Measurements from ENCODE around the gene GPR68. TPM values are rescaled to one million over a fixed set of nuclear protein-coding genes. Genes with fewer than 3 reads are reported as not detected.

GPR68 gene
- total RNA-seq, 2 donors from 2014 or later, result 0.26 TPM; not detected in 1

DNA sequence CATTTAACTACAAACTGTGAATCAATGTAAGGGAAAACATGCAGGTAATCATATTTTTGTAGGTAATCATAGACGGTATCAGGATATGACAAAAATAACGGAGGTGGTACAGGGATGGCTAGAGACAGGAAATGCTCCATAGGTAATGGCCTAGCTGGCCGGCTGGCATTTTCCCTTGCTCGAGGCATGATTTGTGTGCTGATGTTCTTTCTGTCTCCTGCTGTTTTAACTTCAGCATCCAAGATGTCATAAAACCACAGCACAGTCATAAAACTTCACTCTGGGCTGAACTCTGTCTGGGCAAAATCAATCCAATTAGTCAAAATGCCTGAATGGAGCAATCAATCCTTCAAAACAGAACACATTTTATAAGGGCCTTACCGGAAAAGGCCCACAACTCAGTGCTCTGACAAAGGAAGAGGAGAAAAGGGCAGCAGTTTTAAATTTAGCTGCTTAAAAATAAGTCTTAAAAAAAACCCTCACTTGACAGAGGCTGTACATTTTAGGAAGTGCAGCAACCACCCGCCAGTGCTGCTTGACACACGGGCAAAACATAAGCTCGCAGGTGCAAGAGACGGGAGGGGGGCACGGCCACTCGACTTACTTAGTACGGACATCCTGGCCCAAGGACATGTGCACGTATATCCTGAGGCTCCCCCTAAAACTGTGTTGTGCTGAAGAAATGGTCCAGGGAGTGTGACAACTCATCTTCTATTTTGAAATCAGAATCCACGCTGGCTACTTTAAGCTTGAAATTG lies 40.5 kb upstream of the GPR68 start:
- ATAC-seq (no peak), DNase-seq (no peak)
- TF ChIP-seq, protein P1, sequence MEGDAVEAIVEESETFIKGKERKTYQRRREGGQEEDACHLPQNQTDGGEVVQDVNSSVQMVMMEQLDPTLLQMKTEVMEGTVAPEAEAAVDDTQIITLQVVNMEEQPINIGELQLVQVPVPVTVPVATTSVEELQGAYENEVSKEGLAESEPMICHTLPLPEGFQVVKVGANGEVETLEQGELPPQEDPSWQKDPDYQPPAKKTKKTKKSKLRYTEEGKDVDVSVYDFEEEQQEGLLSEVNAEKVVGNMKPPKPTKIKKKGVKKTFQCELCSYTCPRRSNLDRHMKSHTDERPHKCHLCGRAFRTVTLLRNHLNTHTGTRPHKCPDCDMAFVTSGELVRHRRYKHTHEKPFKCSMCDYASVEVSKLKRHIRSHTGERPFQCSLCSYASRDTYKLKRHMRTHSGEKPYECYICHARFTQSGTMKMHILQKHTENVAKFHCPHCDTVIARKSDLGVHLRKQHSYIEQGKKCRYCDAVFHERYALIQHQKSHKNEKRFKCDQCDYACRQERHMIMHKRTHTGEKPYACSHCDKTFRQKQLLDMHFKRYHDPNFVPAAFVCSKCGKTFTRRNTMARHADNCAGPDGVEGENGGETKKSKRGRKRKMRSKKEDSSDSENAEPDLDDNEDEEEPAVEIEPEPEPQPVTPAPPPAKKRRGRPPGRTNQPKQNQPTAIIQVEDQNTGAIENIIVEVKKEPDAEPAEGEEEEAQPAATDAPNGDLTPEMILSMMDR (IDR thresholded peaks at IDR 0.05), result no peak
- no peak for TF ChIP-seq POLR2A (IDR thresholded peaks at IDR 0.05)
- intact Hi-C loops (cut with DNase I), result loop anchor here (10.0 kb wide), 1 partner anchor 380 kb away; no protein-coding TSS in a partner anchor
- Histone ChIP-seq H3K27me3 (no peaks in the 10 kb centered on the region), H3K4me1 (no peaks in the 10 kb centered on the region), H3K9me3 (no peaks in the 10 kb centered on the region), H3K4me3 (no peak overlapping the region), H3K36me3 (replicated peaks in 1 of 2; ENCODE audit: insufficient read depth in 1 of 2, low read depth in 2 of 2) (peaks cover 0 to 10% of the 10 kb centered on the region in 2 donors), H3K27ac (no peak overlapping the region)
- 83 to 90% methylated on average over 14 of the region's 14 CpGs for WGBS, 2 donors

DNA sequence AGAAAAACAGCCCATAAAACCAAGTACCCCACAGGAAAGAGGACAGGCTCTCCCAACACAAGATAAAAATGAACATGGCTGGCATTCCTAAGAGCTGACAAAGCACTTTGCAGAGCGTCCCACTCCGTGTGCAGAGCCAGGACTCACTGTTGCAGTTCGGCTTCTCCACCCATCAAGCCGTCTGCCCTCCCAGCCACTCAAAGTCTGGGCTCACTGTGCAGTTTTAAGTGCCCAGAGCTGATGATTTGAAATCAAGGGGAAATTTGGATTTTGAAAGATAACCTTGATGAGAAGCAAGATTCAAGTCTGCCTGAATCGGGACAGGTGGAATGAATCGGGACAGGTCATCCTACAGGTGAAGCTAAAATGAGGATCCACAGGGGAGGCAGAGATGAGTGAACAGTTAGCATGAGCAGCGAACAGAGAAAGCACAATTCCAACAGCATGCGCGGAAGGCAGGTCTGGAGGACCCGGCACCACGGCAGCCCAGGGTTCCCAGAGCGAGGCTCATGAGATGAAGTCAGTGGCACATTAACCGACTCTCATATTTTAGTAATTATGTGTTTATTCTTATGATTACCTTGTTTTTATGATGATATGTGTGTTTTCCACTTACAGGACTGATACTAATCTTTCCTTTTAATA lies 39.8 kb upstream of the GPR68 start:
- H3K4me3 ChIP-seq, result no peak overlapping the region
- H3K4me1 ChIP-seq, result no peaks in the 10 kb centered on the region
- H3K27me3 ChIP-seq, result no peaks in the 10 kb centered on the region
- TF ChIP-seq, protein P1 (IDR thresholded peaks at IDR 0.05), result no peak
- no peak for TF ChIP-seq POLR2A (IDR thresholded peaks at IDR 0.05)
- no peak for ATAC-seq
- no peaks in the 10 kb centered on the region for H3K9me3 ChIP-seq
- H3K36me3 ChIP-seq (replicated peaks in 1 of 2; ENCODE audit: insufficient read depth in 1 of 2, low read depth in 2 of 2), result peaks cover 0 to 10% of the 10 kb centered on the region in 2 donors
- intact Hi-C loops (cut with DNase I), result loop anchor here (10.0 kb wide), 1 partner anchor 379 kb away; no protein-coding TSS in a partner anchor
- DNase-seq, result no peak
- 92% methylated on average over 13 of the region's 13 CpGs for WGBS, 2 donors
- no peak overlapping the region for H3K27ac ChIP-seq

GRCh38 chr14:91283666-91284065 lies 39.2 kb upstream of the GPR68 start:
- ATAC-seq (no peak), DNase-seq (no peak)
- Histone ChIP-seq H3K9me3 (no peaks in the 10 kb centered on the region), H3K4me3 (no peak overlapping the region), H3K4me1 (no peaks in the 10 kb centered on the region), H3K27ac (no peak overlapping the region), H3K36me3 (replicated peaks in 1 of 2; ENCODE audit: insufficient read depth in 1 of 2, low read depth in 2 of 2) (peaks cover 0 to 10% of the 10 kb centered on the region in 2 donors), H3K27me3 (no peaks in the 10 kb centered on the region)
- TF ChIP-seq, protein P1 (IDR thresholded peaks at IDR 0.05), result no peak
- TF ChIP-seq POLR2A (IDR thresholded peaks at IDR 0.05), result no peak
- 94 to 95% methylated on average over 4 of the region's 4 CpGs for WGBS, 2 donors
- intact Hi-C loops (cut with DNase I), result loop anchor here (10.0 kb wide), 1 partner anchor 379 kb away; no protein-coding TSS in a partner anchor

- H3K36me3 ChIP-seq (replicated peaks in 1 of 2; ENCODE audit: insufficient read depth in 1 of 2, low read depth in 2 of 2), result peaks cover 0 to 9% of the 10 kb centered on the region in 2 donors
- intact Hi-C loops (cut with DNase I), result loop anchor here (10.0 kb wide), 1 partner anchor 378 kb away; no protein-coding TSS in a partner anchor
- no peak for ATAC-seq
- TF ChIP-seq POLR2A (IDR thresholded peaks at IDR 0.05), result no peak
- TF ChIP-seq, protein P1 (IDR thresholded peaks at IDR 0.05), result no peak
- H3K27me3 ChIP-seq, result no peaks in the 10 kb centered on the region
- DNase-seq, result no peak
- H3K4me1 ChIP-seq, result no peaks in the 10 kb centered on the region
- no peak overlapping the region for H3K27ac ChIP-seq
- WGBS, 2 donors, result 93 to 99% methylated on average over 8 to 14 of the region's 14 CpGs
- H3K4me3 ChIP-seq, result no peak overlapping the region
- no peaks in the 10 kb centered on the region for H3K9me3 ChIP-seq
These were observed 38.6 kb upstream of the GPR68 start for GRCh38 chr14:91282954-91283645.

Measured in body of pancreas (tissue), 4 donors.